CD14-positive monocyte (primary cell): ENCODE data around the gene TTC7B. TPM values are rescaled to one million over a fixed set of nuclear protein-coding genes. Genes with fewer than 3 reads are reported as not detected.

Source experiments
- DNase-seq, 3 donors: peaks; one replicate each; pipeline ENCODE4 v3.0.0-alpha.2; 2011 to 2022
- H2AFZ ChIP-seq: 2 replicates; pipeline ENCODE4 v1.6.0; 2012; ENCODE audit warnings: mild to moderate bottlenecking, low read depth, low read length, inconsistent platforms; ENCODE audit not compliant: insufficient read depth, poor library complexity, severe bottlenecking
- H3K27ac ChIP-seq, 2 donors: 1 replicate in 1 of 2; 2 replicates in 1 of 2; pipeline ENCODE4 v1.5.1; 2012 to 2013; ENCODE audit warnings: low read length in 2 of 2, control low read depth in 1 of 2, inconsistent platforms in 1 of 2, low read depth in 1 of 2, mild to moderate bottlenecking in 1 of 2
- H3K27me3 ChIP-seq, 2 donors: one replicate each; pipeline versions ENCODE4 v1.6.0 to v1.6.1; 2011 to 2013; ENCODE audit warnings: low read length in 2 of 2; ENCODE audit not compliant: control insufficient read depth in 2 of 2, insufficient read depth in 2 of 2
- H3K36me3 ChIP-seq, 2 donors: replicated peaks in 1 of 2; 1 replicate in 1 of 2; 2 replicates in 1 of 2; pipeline versions ENCODE4 v1.5.1 to v1.6.1; 2012 to 2013; ENCODE audit warnings: low read length in 2 of 2, control low read depth in 1 of 2, inconsistent platforms in 1 of 2, mild to moderate bottlenecking in 1 of 2; ENCODE audit not compliant: insufficient read depth in 2 of 2, control insufficient read depth in 1 of 2
- H3K4me1 ChIP-seq, 2 donors: 1 replicate in 1 of 2; 2 replicates in 1 of 2; pipeline versions ENCODE4 v1.5.1 to v1.6.1; 2012 to 2013; ENCODE audit warnings: low read length in 2 of 2, control low read depth in 1 of 2, inconsistent platforms in 1 of 2, mild to moderate bottlenecking in 1 of 2, moderate library complexity in 1 of 2; ENCODE audit not compliant: insufficient read depth in 2 of 2, control insufficient read depth in 1 of 2
- H3K4me2 ChIP-seq: replicated peaks from 2 replicates; pipeline ENCODE3; 2012; ENCODE audit warnings: low read length, moderate library complexity, mild to moderate bottlenecking; ENCODE audit not compliant: poor library complexity, severe bottlenecking; ENCODE audit errors: extremely low read depth
- H3K4me3 ChIP-seq, 3 experiments: fragments of 200-600 bp in 1 of 3; sonication (generic) in 1 of 3; replicated peaks in 1 of 3; 1 replicate in 2 of 3; 2 replicates in 1 of 3; pipeline ENCODE4 v1.5.1; 2011 to 2013; ENCODE audit warnings: low read length in 3 of 3, mild to moderate bottlenecking in 3 of 3, control low read depth in 2 of 3, low read depth in 2 of 3, inconsistent platforms in 1 of 3, moderate library complexity in 1 of 3
- H3K79me2 ChIP-seq: 2 replicates; pipeline ENCODE4 v1.6.0; 2012; ENCODE audit warnings: mild to moderate bottlenecking, control low read depth, inconsistent platforms, low read length, moderate library complexity; ENCODE audit not compliant: insufficient read depth
- H3K9ac ChIP-seq: 2 replicates; pipeline ENCODE4 v1.6.0; 2017; ENCODE audit warnings: low read length, mild to moderate bottlenecking; ENCODE audit not compliant: insufficient read depth, poor library complexity, severe bottlenecking
- H3K9me3 ChIP-seq, 2 donors: replicated peaks in 1 of 2; 1 replicate in 1 of 2; 2 replicates in 1 of 2; pipeline versions ENCODE4 v1.5.1 to v1.6.1; 2012 to 2013; ENCODE audit warnings: low read length in 2 of 2, control low read depth in 1 of 2; ENCODE audit not compliant: control insufficient read depth in 1 of 2, insufficient read depth in 1 of 2
- H4K20me1 ChIP-seq: 2 replicates; pipeline ENCODE4 v1.6.0; 2012; ENCODE audit warnings: mild to moderate bottlenecking, low read length, control low read depth, moderate library complexity; ENCODE audit not compliant: insufficient read depth
- H3K27ac Mint-ChIP-seq, 7 donors: one replicate each; pipeline ENCODE4 v1.8.0; 2020; ENCODE audit warnings: mild to moderate bottlenecking in 7 of 7, mixed read lengths in 7 of 7, moderate library complexity in 6 of 7, inconsistent platforms in 2 of 7
- H3K27me3 Mint-ChIP-seq, 3 donors: one replicate each; pipeline ENCODE4 v1.8.0; 2021 to 2022; ENCODE audit warnings: low read depth in 3 of 3, mild to moderate bottlenecking in 3 of 3, mixed read lengths in 3 of 3, moderate library complexity in 3 of 3, inconsistent platforms in 1 of 3
- H3K36me3 Mint-ChIP-seq, 2 donors: one replicate each; pipeline ENCODE4 v1.8.0; 2020; ENCODE audit warnings: mixed read lengths in 2 of 2, inconsistent platforms in 1 of 2, mild to moderate bottlenecking in 1 of 2
- H3K4me1 Mint-ChIP-seq: one replicate; pipeline ENCODE4 v1.8.0; 2020; ENCODE audit warnings: mild to moderate bottlenecking, mixed read lengths
- H3K4me3 Mint-ChIP-seq, 2 donors: one replicate each; pipeline ENCODE4 v1.8.0; 2020; ENCODE audit warnings: mild to moderate bottlenecking in 2 of 2, mixed read lengths in 2 of 2, moderate library complexity in 1 of 2
- H3K9me3 Mint-ChIP-seq, 7 donors: one replicate each; pipeline ENCODE4 v1.8.0; 2020 to 2022; ENCODE audit warnings: mixed read lengths in 7 of 7, mild to moderate bottlenecking in 6 of 7, moderate library complexity in 6 of 7, inconsistent platforms in 2 of 7
- WGBS: methylation state at CpG from one replicate; pipeline ENCODE4 v1.1.5; 2013; ENCODE audit warnings: missing lambda C conversion rate; ENCODE audit not compliant: insufficient coverage; 5-methylcytosine and 5-hydroxymethylcytosine counted together
- intact Hi-C, 2 donors: fragments of 100-400 bp; cut with micrococcal nuclease; formaldehyde crosslinking; loops; one replicate each; pipeline versions ENCODE4 v1.15.0 to v1.15.1; 2023
- polyA plus RNA-seq, 3 donors: library from polyadenylated mRNA; depleted of rRNA in 1 of 3; unstranded in 2 of 3; stranded (reverse) in 1 of 3; fragments of 300-500 nt in 2 of 3; fragments of >200 nt in 1 of 3; fragmentation: Illumina TruSeq in 2 of 3; gene quantifications; 1 replicate in 2 of 3; 2 replicates in 1 of 3; pipeline ENCODE4 v1.2.3, GENCODE V29; 2012 to 2021
- TF ChIP-seq, protein P1 (sequence below): fragments of 200-600 bp; IDR thresholded peaks from one replicate; pipeline ENCODE4 v1.8.0; 2022; ENCODE audit warnings: antibody characterized with exemption, mild to moderate bottlenecking

The TTC7B gene
- polyA plus RNA-seq, 3 donors, result 0.87 to 2.6 (median 1.2) TPM

DNA sequence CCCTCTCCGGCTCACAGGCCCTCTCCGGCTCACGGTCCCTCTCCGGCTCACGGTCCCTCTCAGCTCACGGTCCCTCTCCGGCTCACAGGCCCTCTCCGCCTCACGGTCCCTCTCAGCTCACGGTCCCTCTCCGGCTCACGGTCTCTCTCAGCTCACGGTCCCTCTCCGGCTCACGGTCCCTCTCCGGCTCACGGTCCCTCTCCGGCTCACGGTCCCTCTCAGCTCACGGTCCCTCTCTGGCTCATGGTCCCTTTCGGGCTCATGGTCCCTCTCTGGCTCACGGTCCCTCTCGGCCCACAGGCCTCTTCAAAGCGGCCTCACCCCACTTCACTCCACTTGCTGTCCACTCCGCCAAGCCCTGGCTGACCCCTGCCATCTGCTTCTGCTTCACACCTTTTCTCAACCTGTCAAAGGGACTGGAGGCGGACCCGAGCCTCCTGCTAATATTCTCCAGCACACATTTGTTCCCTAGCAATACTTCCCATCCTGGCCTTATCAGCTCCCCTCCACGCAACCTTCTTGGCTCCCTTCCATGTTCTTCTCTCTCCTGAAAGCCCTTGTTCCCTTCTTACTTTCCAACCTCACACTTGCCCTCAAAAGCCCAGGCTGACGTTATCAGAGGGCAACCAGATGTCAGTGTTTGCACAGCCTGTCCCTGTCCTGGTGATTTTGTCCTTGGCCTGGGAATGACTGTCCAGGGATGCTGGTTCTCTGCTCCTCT lies 242.7 kb downstream of the TTC7B start:
- Histone ChIP-seq H3K4me2 (no peak overlapping the region), H3K4me1 (no peaks in the 10 kb centered on the region), H3K4me3 (no peak overlapping the region), H3K27ac (no peak overlapping the region), H4K20me1 (no peaks in the 10 kb centered on the region), H3K79me2 (no peaks in the 10 kb centered on the region), H3K27me3 (no peaks in the 10 kb centered on the region), H3K9me3 (no peaks in the 10 kb centered on the region), H2AFZ (no peak overlapping the region), H3K36me3 (no peaks in the 10 kb centered on the region), H3K9ac (no peak overlapping the region)
- Mint-ChIP-seq H3K4me3 (no peak overlapping the region), H3K36me3 (no peaks in the 10 kb centered on the region), H3K27ac (no peak overlapping the region), H3K9me3 (peaks cover 0 to 5% (median 2%) of the 10 kb centered on the region in 7 donors), H3K4me1 (no peaks in the 10 kb centered on the region), H3K27me3 (peaks cover 0 to 1% (median 0%) of the 10 kb centered on the region in 3 donors)
- intact Hi-C loops, result no loop called here
- WGBS, result 94% methylated on average over 29 of the region's 29 CpGs
- DNase-seq, result no peak
- TF ChIP-seq, protein P1, sequence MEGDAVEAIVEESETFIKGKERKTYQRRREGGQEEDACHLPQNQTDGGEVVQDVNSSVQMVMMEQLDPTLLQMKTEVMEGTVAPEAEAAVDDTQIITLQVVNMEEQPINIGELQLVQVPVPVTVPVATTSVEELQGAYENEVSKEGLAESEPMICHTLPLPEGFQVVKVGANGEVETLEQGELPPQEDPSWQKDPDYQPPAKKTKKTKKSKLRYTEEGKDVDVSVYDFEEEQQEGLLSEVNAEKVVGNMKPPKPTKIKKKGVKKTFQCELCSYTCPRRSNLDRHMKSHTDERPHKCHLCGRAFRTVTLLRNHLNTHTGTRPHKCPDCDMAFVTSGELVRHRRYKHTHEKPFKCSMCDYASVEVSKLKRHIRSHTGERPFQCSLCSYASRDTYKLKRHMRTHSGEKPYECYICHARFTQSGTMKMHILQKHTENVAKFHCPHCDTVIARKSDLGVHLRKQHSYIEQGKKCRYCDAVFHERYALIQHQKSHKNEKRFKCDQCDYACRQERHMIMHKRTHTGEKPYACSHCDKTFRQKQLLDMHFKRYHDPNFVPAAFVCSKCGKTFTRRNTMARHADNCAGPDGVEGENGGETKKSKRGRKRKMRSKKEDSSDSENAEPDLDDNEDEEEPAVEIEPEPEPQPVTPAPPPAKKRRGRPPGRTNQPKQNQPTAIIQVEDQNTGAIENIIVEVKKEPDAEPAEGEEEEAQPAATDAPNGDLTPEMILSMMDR, result no peak

DNA sequence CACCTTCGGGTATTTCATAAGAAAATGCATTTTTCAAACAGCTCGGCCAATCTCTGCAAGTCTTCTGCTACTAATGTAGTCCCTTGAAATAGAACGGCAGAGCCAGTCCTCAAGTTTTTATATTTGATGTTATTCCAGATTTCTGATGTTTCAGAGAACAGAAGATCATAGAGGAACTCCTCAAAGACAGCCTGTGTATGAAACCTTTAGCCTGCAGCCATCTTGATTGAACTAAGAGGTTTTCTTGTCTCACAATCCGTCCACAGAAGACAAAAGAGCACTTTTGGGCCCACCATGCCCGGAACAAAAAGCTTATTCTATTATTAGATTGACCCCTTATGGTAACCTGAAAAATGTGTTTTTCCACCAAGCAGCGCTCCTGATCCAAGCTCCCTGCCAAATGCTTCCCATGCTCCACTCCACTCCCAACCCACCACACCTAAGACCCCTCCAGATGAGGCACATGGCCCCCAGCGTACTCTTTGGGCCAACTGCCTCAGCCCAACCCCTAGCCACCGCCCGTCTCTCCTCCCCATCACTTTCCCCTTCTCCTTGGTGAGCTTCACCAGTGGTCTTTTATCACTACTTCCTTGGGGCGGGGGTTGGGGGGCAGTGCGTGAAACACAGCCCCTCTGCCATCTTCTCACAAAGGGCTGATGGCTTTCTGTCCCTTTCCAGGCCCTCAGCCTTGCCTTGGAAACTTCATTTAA lies 243.6 kb downstream of the TTC7B start:
- TF ChIP-seq, protein P1, result no peak
- no peak overlapping the region for H2AFZ ChIP-seq
- no peaks in the 10 kb centered on the region for H3K79me2 ChIP-seq
- H3K4me3 ChIP-seq, result no peak overlapping the region
- Mint-ChIP-seq H3K4me1 (no peaks in the 10 kb centered on the region), H3K27ac (no peak overlapping the region), H3K27me3 (peaks cover 0 to 1% (median 0%) of the 10 kb centered on the region in 3 donors), H3K4me3 (no peak overlapping the region), H3K36me3 (no peaks in the 10 kb centered on the region), H3K9me3 (peaks cover 0 to 5% (median 2%) of the 10 kb centered on the region in 7 donors)
- H3K36me3 ChIP-seq, result no peaks in the 10 kb centered on the region
- no peak for DNase-seq
- H3K4me1 ChIP-seq, result no peaks in the 10 kb centered on the region
- 93% methylated on average over 10 of the region's 11 CpGs for WGBS
- H3K4me2 ChIP-seq, result no peak overlapping the region
- intact Hi-C loops, result no loop called here
- H3K9ac ChIP-seq, result no peak overlapping the region
- H3K27me3 ChIP-seq, result no peaks in the 10 kb centered on the region
- H4K20me1 ChIP-seq, result no peaks in the 10 kb centered on the region
- H3K9me3 ChIP-seq, result no peaks in the 10 kb centered on the region
- no peak overlapping the region for H3K27ac ChIP-seq
